Esophagus muscularis mucosa (tissue), 4 donors: Measurements from ENCODE around the gene ALOX15B. TPM values are rescaled to one million over a fixed set of nuclear protein-coding genes. Genes with fewer than 3 reads are reported as not detected.
A peak's percentile ranks its signal among the peaks of the same experiment; 100 is the strongest.

Experiments used
- DNase-seq: peaks from one replicate; pipeline ENCODE4 v3.0.0-alpha.2; 2017; ENCODE audit errors: extremely low spot score
- H3K27ac ChIP-seq, 4 donors: fragments of 200-600 bp; sonication (generic); replicated peaks in 1 of 4; 1 replicate in 3 of 4; 2 replicates in 1 of 4; pipeline ENCODE4 v1.5.1; 2016 to 2019; ENCODE audit warnings: mild to moderate bottlenecking in 1 of 4
- H3K27me3 ChIP-seq, 4 donors: fragments of 200-600 bp; sonication (generic); one replicate each; pipeline versions ENCODE4 v1.5.1 to v1.6.0; 2016 to 2019
- H3K36me3 ChIP-seq, 4 donors: fragments of 200-600 bp; sonication (generic); one replicate each; pipeline ENCODE4 v1.5.1; 2016 to 2019
- H3K4me1 ChIP-seq, 4 donors: fragments of 200-600 bp; sonication (generic); one replicate each; pipeline ENCODE4 v1.5.1; 2016 to 2019
- H3K4me3 ChIP-seq, 4 donors: fragments of 200-600 bp; sonication (generic); 1 replicate in 2 of 4; 2 replicates in 2 of 4; pipeline ENCODE4 v1.5.1; 2016 to 2019; ENCODE audit warnings: mild to moderate bottlenecking in 4 of 4, moderate library complexity in 1 of 4
- H3K9me3 ChIP-seq, 4 donors: fragments of 200-600 bp; sonication (generic); 1 replicate in 3 of 4; 2 replicates in 1 of 4; pipeline ENCODE4 v1.5.1; 2016 to 2019
- EP300 ChIP-seq: sonication (generic); formaldehyde crosslinking; IDR thresholded peaks from one replicate; pipeline ENCODE4 v1.6.1; 2017; ENCODE audit warnings: antibody characterized with exemption
- POLR2A ChIP-seq: fragments of 450-650 bp; IDR thresholded peaks from one replicate; pipeline ENCODE4 v1.6.1; 2017; ENCODE audit warnings: antibody characterized with exemption, moderate library complexity, mild to moderate bottlenecking, low read depth
- POLR2AphosphoS5 ChIP-seq, 2 donors: sonication (generic); formaldehyde crosslinking; IDR thresholded peaks; one replicate each; pipeline ENCODE4 v1.6.1; 2017; ENCODE audit warnings: antibody characterized with exemption in 2 of 2
- WGBS: methylation state at CpG from one replicate; pipeline ENCODE4 v1.1.5; 2018; 5-methylcytosine and 5-hydroxymethylcytosine counted together
- intact Hi-C: fragments of 100-400 bp; cut with DNase I; formaldehyde crosslinking; loops from one replicate; pipeline ENCODE4 v1.15.1; 2023
- total RNA-seq, 4 donors: library from RNA; depleted of rRNA; stranded (reverse); fragments of >200 nt; gene quantifications; one replicate each; pipeline versions ENCODE4 v1.1.0 to v1.2.1, GENCODE V29; 2016
- TF ChIP-seq, protein P1 (sequence below), 3 experiments: fragments of 200-600 bp in 2 of 3; fragments of 450-650 bp in 1 of 3; sonication (generic) in 2 of 3; IDR thresholded peaks; one replicate each; pipeline ENCODE4 v1.5.1; 2017 to 2019; ENCODE audit warnings: antibody characterized with exemption in 3 of 3, mild to moderate bottlenecking in 2 of 3, moderate library complexity in 1 of 3

Gene ALOX15B
- total RNA-seq, 4 donors from 2014 or later, result 1.3 to 3.7 (median 2.0) TPM

DNA sequence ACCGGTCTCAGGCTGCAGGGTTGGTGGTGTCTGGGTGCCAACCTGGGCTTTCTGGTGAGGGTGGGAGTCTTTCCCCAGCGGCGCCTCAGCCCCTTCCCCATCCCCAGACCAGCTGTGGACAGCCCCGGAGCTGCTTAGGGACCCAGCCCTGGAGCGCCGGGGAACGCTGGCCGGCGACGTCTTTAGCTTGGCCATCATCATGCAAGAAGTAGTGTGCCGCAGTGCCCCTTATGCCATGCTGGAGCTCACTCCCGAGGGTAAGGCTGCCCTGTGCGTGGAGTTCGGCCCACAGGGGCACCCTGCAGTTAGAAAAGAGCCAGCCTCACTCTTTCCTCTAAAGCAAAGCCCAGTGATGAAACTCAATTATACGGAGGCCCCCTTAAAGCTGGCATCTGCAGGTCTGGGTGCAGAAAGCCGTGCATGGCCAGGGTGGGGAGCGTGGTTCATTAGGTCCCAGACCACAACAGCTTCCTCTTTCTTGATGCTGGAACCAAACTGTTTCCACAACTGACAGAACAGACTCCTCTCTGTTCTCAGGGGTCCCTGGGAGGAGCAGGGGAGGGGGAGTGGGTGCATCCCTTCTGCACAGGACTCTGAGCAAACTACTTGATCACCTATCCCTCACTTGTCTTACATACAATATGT is 25.7 kb upstream of the ALOX15B start:
- WGBS, result 53% methylated on average over 5 of the region's 17 CpGs
- Histone ChIP-seq H3K27me3 (peaks cover 0 to 62% (median 18%) of the 10 kb centered on the region in 4 donors), H3K9me3 (no peaks in the 10 kb centered on the region), H3K36me3 (no peaks in the 10 kb centered on the region), H3K4me1 (peaks cover 10 to 19% (median 18%) of the 10 kb centered on the region in 4 donors), H3K4me3 (no peak overlapping the region), H3K27ac (no peak overlapping the region)
- TF ChIP-seq EP300 (no peak), POLR2AphosphoS5 (IDR thresholded peaks at IDR 0.05) (no peak), POLR2A (no peak)
- TF ChIP-seq, protein P1, sequence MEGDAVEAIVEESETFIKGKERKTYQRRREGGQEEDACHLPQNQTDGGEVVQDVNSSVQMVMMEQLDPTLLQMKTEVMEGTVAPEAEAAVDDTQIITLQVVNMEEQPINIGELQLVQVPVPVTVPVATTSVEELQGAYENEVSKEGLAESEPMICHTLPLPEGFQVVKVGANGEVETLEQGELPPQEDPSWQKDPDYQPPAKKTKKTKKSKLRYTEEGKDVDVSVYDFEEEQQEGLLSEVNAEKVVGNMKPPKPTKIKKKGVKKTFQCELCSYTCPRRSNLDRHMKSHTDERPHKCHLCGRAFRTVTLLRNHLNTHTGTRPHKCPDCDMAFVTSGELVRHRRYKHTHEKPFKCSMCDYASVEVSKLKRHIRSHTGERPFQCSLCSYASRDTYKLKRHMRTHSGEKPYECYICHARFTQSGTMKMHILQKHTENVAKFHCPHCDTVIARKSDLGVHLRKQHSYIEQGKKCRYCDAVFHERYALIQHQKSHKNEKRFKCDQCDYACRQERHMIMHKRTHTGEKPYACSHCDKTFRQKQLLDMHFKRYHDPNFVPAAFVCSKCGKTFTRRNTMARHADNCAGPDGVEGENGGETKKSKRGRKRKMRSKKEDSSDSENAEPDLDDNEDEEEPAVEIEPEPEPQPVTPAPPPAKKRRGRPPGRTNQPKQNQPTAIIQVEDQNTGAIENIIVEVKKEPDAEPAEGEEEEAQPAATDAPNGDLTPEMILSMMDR (IDR thresholded peaks at IDR 0.05), result no peak
- DNase-seq, result no peak
- intact Hi-C loops, result loop anchor here (5.0 kb wide), 1 partner anchor 34 kb away; no protein-coding TSS in a partner anchor

DNA sequence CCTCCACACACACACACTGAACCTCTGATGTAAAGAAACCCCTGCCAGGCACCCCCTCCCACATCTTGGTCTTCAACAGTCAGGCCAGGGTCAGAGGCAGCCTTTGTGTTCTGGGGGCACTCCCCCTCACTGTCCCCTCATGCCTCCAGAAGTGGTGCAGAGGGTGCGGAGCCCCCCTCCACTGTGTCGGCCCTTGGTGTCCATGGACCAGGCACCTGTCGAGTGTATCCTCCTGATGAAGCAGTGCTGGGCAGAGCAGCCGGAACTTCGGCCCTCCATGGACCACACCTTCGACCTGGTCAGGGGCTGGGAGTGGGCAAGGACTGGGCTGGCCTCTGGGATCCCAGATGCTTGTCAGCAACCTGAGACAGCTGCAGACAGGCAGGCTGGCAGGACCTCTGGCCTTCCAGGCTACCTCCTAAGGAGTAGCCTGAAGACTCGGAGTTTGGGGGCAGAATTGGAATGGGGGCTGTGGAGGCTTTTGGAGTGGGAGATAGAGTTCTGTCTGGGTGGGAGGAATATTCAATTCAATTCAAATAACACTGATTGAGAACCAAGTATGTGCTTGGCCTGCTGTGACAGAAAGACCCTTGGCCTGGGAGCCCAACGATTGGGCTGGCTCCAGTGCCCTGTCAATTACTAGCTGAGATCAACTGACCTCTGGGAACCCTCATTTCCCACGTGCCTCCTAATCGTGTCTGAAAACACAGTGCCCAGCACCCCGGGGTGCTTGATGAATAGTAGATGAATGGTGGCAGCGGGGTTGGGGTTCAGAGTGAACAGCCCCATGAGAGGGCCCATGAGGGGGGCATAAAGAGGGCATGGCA is 24.9 kb upstream of the ALOX15B start:
- intact Hi-C loops, result loop anchor here (5.0 kb wide), 1 partner anchor 33 kb away; no protein-coding TSS in a partner anchor
- 91% methylated on average over 11 of the region's 12 CpGs for WGBS
- H3K27me3 ChIP-seq, result peaks cover 0 to 56% (median 18%) of the 10 kb centered on the region in 4 donors
- H3K9me3 ChIP-seq, result no peaks in the 10 kb centered on the region
- no peak overlapping the region for H3K27ac ChIP-seq
- no peak for TF ChIP-seq POLR2AphosphoS5 (IDR thresholded peaks at IDR 0.05)
- no peak for TF ChIP-seq EP300
- no peak for TF ChIP-seq POLR2A
- TF ChIP-seq, protein P1 (IDR thresholded peaks at IDR 0.05), result no peak
- no peak overlapping the region for H3K4me3 ChIP-seq
- no peak for DNase-seq
- no peaks in the 10 kb centered on the region for H3K36me3 ChIP-seq
- H3K4me1 ChIP-seq, result peaks cover 10 to 19% (median 18%) of the 10 kb centered on the region in 4 donors

DNA sequence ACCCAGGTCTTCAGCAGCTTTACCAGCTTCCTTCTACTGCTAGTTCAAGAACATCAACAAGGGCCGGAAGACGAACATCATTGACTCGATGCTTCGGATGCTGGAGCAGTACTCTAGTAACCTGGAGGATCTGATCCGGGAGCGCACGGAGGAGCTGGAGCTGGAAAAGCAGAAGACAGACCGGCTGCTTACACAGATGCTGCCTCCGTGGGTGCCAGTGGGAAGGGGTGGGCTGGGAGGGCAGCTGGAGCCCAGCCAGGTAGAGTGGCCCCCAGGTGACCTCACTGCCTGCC is 24.4 kb upstream of the ALOX15B start:
- no peak overlapping the region for H3K27ac ChIP-seq
- peaks cover 0 to 56% (median 18%) of the 10 kb centered on the region in 4 donors for H3K27me3 ChIP-seq
- H3K9me3 ChIP-seq, result no peaks in the 10 kb centered on the region
- TF ChIP-seq POLR2A (no peak), EP300 (no peak), POLR2AphosphoS5 (IDR thresholded peaks at IDR 0.05) (no peak)
- TF ChIP-seq, protein P1 (IDR thresholded peaks at IDR 0.05), result no peak
- H3K4me3 ChIP-seq, result no peak overlapping the region
- no peak for DNase-seq
- H3K36me3 ChIP-seq, result no peaks in the 10 kb centered on the region
- H3K4me1 ChIP-seq, result peaks cover 10 to 24% (median 19%) of the 10 kb centered on the region in 4 donors
- WGBS, result 81% methylated on average over 4 of the region's 9 CpGs
- intact Hi-C loops, result loop anchor here (5.0 kb wide), 1 partner anchor 33 kb away; no protein-coding TSS in a partner anchor

DNA sequence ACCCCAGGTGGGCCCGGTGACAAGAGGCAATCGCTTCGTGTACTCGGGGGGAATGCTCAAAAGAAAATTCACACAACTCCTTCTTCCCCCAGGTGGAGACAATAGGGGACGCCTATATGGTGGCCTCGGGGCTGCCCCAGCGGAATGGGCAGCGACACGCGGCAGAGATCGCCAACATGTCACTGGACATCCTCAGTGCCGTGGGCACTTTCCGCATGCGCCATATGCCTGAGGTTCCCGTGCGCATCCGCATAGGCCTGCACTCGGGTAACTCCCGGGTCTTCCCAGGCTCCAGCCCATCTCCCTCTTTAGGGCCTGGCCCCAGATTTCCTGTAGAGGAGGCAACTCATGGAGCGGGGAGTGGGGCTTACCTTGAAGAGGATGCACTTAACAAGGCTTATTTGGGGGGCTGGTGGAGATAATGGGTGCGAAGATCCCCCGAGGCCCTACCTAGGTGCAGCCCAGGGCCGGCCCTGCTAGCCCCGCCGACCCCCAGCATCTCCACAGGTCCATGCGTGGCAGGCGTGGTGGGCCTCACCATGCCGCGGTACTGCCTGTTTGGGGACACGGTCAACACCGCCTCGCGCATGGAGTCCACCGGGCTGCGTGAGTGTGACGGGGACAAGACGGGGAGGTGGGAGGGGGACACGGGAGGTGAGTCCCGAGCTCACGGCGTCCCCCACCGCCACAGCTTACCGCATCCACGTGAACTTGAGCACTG is 23.5 kb upstream of the ALOX15B start:
- intact Hi-C loops, result no loop called here
- Histone ChIP-seq H3K27me3 (peaks cover 0 to 56% (median 18%) of the 10 kb centered on the region in 4 donors), H3K27ac (no peak overlapping the region), H3K9me3 (no peaks in the 10 kb centered on the region), H3K4me1 (peaks cover 10 to 28% (median 22%) of the 10 kb centered on the region in 4 donors), H3K4me3 (peak overlapping the region in 3 of 4 donors; percentile 38 to 53 (median 44)), H3K36me3 (no peaks in the 10 kb centered on the region)
- DNase-seq, result no peak
- TF ChIP-seq POLR2AphosphoS5 (IDR thresholded peaks at IDR 0.05), result no peak
- no peak for TF ChIP-seq POLR2A
- TF ChIP-seq, protein P1 (IDR thresholded peaks at IDR 0.05), result no peak
- TF ChIP-seq EP300, result no peak
- WGBS, result 86% methylated on average over 18 of the region's 44 CpGs
